GM12874 (cell line): ENCODE measurements around the gene LIN28A.

Source experiments
- CTCF ChIP-seq: IDR thresholded peaks from 2 replicates; pipeline ENCODE4 v1.5.1; 2011; ENCODE audit warnings: low read depth, mild to moderate bottlenecking, control low read depth, low read length, moderate library complexity; ENCODE audit not compliant: insufficient read depth

The LIN28A gene

GRCh38 chr1:26408604-26409003, 2.0 kb upstream of the LIN28A start:
- TF ChIP-seq CTCF: no peak

GRCh38 chr1:26409191-26409807, 1.3 kb upstream of the LIN28A start:
- TF ChIP-seq CTCF: no peak

GRCh38 chr1:26411624-26412074, 1.0 kb downstream of the LIN28A start:
- TF ChIP-seq CTCF: no peak

- TF ChIP-seq CTCF: no peak
Measured at GRCh38 chr1:26412180-26412840, 1.7 kb downstream of the LIN28A start.

- no peak for TF ChIP-seq CTCF
Measured at GRCh38 chr1:26413031-26413430, 2.4 kb downstream of the LIN28A start.

- peak; percentile 98 for TF ChIP-seq CTCF
Measured at GRCh38 chr1:26417111-26417759, 6.6 kb downstream of the LIN28A start.

- TF ChIP-seq CTCF: no peak
Measured at GRCh38 chr1:26418865-26419349, 8.3 kb downstream of the LIN28A start.
